ENCODE measurements around the gene STK17A.

STK17A gene

GRCh38 chr7:43582503-43583423 lies at the start of gene STK17A:
STK17A (plus strand) TSS chr7:43583108; CDS start chr7:43583244, 136 bp downstream.
- peak; percentile 94 for DNase-seq

- no peak for DNase-seq
These were observed 49.0 kb upstream of the STK17A start for GRCh38 chr7:43533801-43534479.

DNA sequence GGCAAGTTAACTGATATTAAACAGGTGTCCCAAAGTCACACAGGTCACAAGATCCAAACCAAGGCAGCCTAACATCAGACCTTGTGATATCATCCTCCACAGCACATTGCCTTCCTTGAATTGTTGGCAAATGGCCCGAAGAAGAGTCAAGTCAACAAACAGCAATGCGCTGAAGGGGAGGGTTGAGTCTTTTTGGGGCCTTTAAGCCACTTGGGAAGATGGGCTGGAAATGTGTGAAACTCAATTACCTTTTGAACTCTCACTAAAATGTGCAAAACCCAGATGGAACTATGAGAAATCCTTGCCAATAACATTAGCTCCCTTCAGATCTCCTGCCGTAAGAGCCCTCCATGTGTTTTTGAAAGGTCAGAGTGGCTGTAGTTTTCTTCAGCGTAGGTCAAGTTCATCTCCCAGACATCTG lies 47.9 kb upstream of the STK17A start:
- no peak for DNase-seq

GRCh38 chr7:43535810-43536585 lies 46.9 kb upstream of the STK17A start:
- DNase-seq = no peak

GRCh38 chr7:43536773-43537172 lies 46.1 kb upstream of the STK17A start:
- DNase-seq = no peak

- no peak for DNase-seq
These were observed 45.0 kb upstream of the STK17A start for GRCh38 chr7:43537765-43538403.

DNA sequence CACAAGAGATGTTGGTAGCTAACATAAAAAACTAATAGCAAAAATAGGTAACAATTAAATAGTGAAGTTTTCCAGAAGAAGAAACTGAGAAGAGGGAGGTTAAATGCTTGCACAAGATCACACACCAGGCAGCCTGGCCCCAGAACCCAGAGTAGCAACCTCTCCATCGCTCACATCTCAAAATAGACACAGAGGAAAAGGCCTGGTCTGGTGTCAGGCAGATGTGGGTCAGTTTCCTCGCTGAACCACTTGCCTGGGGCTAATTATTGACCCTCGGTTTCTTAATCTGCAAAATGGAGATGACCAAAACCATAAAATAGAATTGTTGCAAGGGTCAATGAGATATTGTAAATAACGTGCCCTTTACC lies 44.5 kb upstream of the STK17A start:
- no peak for DNase-seq

DNA sequence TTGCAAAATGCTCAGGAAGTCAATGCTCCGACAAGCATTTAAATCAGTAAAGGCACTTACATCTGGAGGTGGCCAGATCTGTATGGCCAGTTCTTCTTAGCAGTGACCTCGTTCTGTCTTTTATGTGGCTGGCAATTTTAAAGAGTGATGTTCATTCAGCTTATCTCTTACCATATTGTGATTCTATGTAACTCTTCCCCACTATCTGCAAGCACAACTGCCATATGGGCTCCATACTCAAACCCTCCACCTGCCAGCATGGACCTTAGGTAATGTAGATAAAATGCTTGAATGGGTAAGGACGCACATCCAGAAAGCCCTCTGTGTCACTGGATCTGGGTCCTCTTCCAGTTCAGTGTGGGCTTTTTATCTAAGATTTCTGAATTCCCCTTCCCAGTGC lies 42.4 kb upstream of the STK17A start:
- DNase-seq = no peak

DNA sequence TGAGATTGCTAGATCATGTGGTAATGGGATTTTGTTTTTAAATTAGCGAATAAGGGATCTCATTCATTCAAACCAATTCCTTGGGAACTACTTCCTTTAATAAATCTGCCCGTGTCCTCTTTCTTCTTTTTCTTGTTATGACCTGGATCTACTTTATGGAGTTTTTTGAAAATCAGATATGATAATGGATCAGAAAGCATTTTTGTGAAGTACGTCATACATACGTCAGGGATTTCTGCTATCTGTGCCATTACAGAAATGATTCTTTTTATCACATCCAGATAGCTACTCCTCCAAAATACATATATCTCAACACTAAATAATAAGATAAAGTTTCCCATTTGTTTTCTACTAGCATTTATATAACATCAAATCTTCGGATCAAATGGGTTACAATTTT lies 40.2 kb upstream of the STK17A start:
- DNase-seq = no peak

DNA sequence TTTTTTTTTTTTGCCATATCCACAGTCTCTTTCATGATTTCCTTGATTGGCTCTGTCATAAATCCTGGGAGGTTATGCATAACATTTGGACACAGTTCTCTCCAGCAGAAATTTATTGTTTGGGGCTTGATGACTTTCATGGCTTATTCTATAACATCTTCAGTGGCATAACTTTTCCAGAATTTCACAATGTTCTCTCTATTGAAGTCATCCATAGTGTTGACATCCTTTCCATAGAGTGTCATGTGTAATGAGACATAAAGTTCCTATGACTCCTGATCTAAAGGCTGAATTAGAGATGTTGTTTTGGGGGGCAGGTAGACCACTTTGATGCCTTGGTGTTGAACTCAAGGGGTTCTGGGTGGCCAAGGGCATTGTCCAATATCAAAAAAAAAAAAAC lies 36.7 kb upstream of the STK17A start:
- DNase-seq = no peak

DNA sequence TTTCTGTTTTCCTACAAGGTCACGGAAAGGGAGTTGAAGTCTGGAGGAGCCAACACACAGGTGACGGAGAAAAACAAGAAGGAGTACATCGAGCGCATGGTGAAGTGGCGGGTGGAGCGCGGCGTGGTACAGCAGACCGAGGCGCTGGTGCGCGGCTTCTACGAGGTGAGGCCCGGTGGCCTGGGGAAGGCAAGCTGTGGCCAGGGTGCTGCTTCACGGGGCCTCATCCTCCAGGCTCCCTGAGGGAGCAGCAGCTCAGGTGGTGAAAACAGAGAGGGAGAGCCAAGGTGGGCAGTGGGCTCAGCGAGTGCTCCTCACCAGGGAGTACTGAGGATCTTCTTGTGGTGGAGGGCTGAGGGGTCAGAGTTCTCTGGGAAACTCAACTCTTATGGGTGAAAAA lies 32.5 kb upstream of the STK17A start:
- DNase-seq = no peak

GRCh38 chr7:43552122-43552521 lies 30.8 kb upstream of the STK17A start:
- no peak for DNase-seq

DNA sequence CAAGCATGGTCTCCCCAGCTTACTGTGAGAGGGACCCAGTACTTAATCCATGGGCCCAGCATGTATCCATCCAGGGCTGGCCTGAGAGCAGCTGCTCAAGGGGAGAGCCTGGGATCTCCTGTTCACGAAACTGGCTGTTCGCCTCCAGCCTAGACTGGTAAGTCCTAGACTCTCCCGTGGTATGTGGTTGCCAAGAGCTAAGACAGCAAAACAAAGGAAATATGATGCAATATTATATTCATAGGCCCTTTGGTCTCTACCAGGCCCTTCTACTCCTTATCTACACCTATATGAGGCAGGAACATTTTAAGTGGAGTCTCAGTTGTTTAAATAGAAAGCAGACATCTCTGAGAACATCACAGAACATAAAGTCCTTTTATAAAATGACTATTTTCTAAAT lies 28.9 kb upstream of the STK17A start:
- no peak for DNase-seq

DNA sequence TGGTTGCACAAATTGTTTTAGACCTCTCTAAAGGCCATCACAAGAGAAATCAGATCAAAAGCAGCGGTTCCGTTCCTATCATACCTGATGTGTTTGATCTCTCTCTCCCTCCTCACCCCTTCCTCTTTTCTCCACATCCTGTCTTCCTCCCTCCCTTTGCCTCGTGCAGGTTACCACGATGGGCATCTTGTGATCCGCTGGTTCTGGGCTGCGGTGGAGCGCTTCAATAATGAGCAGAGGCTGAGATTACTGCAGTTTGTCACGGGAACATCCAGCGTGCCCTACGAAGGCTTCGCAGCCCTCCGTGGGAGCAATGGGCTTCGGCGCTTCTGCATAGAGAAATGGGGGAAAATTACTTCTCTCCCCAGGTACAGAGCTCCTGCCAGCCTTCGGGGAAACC lies 28.5 kb upstream of the STK17A start:
- no peak for DNase-seq

DNA sequence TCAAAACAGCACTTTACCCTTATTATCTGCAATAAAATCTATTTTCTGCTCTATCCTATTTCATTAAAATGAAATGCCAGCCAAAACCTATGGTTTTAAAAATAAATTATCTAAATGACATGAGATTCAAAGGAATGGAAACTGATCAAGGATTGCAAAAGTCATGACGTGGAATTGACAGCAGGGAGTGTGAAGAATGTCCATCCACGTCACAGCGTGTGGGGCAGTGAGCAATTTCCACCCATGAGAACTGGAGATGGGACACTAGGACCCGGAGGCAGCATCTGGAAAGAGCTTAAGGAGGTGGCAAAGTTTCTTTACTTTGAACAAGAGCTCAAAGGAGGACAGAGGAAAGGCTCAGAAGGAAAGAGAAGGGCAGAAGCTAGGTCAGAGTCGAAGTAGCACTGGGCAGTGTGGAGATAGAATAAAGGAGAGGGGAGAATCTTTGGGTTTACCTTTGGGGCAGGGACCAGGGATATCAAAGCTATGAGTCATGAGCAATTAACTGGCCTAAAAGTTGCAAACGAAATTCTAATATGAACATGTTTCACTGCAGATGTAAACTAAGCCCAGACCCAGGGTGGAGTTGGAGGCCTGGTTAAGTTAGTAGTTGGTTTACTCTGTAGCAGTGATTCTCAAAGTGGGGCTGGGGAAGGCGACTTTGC lies 24.9 kb upstream of the STK17A start:
- no peak for DNase-seq

GRCh38 chr7:43559171-43559945 lies 23.6 kb upstream of the STK17A start:
- DNase-seq = no peak

DNA sequence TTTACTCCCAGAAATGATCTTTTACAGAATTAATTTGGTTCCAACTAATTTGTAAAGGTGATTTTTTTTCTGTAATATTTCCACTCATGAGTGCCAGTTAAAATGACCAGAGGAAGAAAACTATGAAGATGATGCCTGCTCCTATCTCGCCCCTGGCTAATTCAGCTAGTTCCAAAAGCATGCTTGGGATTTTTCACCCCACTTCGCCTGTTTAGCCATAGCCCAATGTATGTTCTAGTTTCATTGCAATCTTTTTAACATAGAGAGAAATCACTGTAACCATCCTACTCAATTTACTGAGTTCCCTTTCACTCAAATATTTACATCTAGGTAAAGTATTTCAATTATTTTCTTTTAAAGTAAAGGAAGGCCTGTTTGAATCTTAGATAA lies 23.0 kb upstream of the STK17A start:
- DNase-seq = no peak

GRCh38 chr7:43560742-43561330 lies 22.1 kb upstream of the STK17A start:
- DNase-seq = no peak

DNA sequence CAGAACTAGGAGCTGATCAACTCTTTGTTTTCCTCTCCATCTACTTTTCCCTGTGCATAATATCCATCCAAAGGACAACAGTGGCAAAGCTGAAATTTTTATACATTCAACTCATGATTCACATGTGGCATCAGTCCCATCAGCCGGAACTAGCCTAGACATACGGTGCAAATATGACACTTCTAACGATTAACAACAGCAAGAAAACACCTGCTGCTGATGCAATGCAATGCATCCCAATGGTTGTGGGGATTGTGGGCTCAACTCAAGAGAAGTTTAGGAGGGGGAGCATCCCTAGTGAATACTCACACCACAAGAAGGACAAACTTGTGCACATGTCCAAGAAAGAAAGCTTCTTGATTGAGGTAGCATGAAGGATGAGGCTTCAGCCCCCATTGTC lies 20.5 kb upstream of the STK17A start:
- no peak for DNase-seq

DNA sequence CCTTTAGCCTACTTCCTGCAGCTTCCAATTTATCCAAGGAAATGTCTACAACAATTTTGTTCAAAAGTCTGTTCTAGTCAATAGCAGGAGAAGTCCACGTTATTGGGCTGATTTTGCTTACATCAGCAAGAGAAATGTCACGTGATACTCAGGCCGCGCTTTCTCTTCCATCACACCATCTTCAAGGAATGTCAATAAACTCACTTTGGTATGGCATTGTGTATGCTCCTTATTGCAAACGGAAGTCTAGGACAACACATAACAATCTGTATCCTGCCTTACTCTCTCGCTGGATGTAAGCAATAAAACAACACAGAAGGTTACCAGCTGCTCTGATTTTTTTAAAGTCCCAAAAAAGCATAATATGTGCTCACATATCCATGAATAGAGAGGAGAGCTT lies 17.1 kb upstream of the STK17A start:
- DNase-seq = no peak

- no peak for DNase-seq
These were observed 14.4 kb upstream of the STK17A start for GRCh38 chr7:43568529-43568928.

All from CD4-positive, alpha-beta T cell treated with Interferon gamma for 1 hour (primary cell).